ENCODE data around the gene RAB35.
A peak's percentile ranks its signal among the peaks of the same experiment; 100 is the strongest.
"Not testable (repeated sequence)": the region's sequence is repeated elsewhere in the genome, so short reads cannot be mapped to it uniquely, and the experiment has no call there.

The RAB35 gene

DNA sequence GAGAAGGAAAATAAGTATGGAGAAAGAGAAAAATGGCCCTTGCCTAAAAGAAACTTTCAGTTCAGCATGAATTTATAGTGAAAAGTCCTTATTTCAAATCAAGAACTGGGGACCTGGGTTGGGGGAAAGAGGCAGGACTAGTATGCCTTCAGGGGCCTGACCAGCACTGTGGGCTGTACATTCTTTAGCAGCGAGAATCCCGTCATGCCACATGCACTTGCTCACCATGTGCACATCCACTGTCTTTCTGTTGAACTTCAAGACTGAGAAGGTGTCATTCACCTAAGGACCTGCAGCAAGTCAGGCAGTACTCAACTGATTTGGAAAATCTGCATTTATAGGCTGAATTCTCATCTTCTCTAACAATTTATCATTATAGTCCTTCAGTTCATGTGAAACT is 50.2 kb downstream of the RAB35 start:
- peaks cover 13% of the 10 kb centered on the region for H3K4me1 Mint-ChIP-seq
- H3K9me3 Mint-ChIP-seq, result no peaks in the 10 kb centered on the region
- no peak overlapping the region for H3K4me3 Mint-ChIP-seq
- no peaks in the 10 kb centered on the region for H3K27me3 Mint-ChIP-seq
- H3K27ac Mint-ChIP-seq, result no peak overlapping the region
- DNase-seq (no peak), ATAC-seq (no peak)

GRCh38 chr12:120065472-120065871 is 51.1 kb downstream of the RAB35 start:
- ATAC-seq (no peak), DNase-seq (no peak)
- Mint-ChIP-seq H3K27ac (peak overlapping the region in 1 of 2 donors; percentile 74), H3K9me3 (no peaks in the 10 kb centered on the region), H3K4me1 (peaks cover 13% of the 10 kb centered on the region), H3K4me3 (no peak overlapping the region), H3K27me3 (no peaks in the 10 kb centered on the region)

GRCh38 chr12:120064054-120064940 is 52.3 kb downstream of the RAB35 start:
- Mint-ChIP-seq H3K4me1 (peaks cover 20% of the 10 kb centered on the region), H3K9me3 (no peaks in the 10 kb centered on the region), H3K4me3 (no peak overlapping the region), H3K27ac (peak overlapping the region in 1 of 2 donors; percentile 19), H3K27me3 (no peaks in the 10 kb centered on the region)
- no peak for DNase-seq
- ATAC-seq, result no peak

GRCh38 chr12:120062976-120063579 is 53.5 kb downstream of the RAB35 start:
- Mint-ChIP-seq H3K27me3 (no peaks in the 10 kb centered on the region), H3K4me3 (no peak overlapping the region), H3K27ac (peak overlapping the region in 1 of 2 donors; percentile 48), H3K4me1 (peaks cover 20% of the 10 kb centered on the region), H3K9me3 (no peaks in the 10 kb centered on the region)
- ATAC-seq, result no peak
- no peak for DNase-seq

- DNase-seq (no peak), ATAC-seq (no peak)
- no peak overlapping the region for H3K4me3 Mint-ChIP-seq
- peaks cover 20% of the 10 kb centered on the region for H3K4me1 Mint-ChIP-seq
- no peaks in the 10 kb centered on the region for H3K27me3 Mint-ChIP-seq
- H3K9me3 Mint-ChIP-seq, result no peaks in the 10 kb centered on the region
- peak overlapping the region in 1 of 2 donors; percentile 25 for H3K27ac Mint-ChIP-seq
These were observed 54.9 kb downstream of the RAB35 start for GRCh38 chr12:120061575-120062214.

GRCh38 chr12:120060717-120061116 is 55.8 kb downstream of the RAB35 start:
- peak overlapping the region in 1 of 2 donors; percentile 11 for H3K27ac Mint-ChIP-seq

GRCh38 chr12:120060196-120060595 is 56.4 kb downstream of the RAB35 start:
- DNase-seq (no peak), ATAC-seq (no peak)
- peaks cover 20% of the 10 kb centered on the region for H3K4me1 Mint-ChIP-seq
- no peak overlapping the region for H3K27ac Mint-ChIP-seq
- no peaks in the 10 kb centered on the region for H3K27me3 Mint-ChIP-seq
- H3K9me3 Mint-ChIP-seq, result no peaks in the 10 kb centered on the region
- no peak overlapping the region for H3K4me3 Mint-ChIP-seq

More at GRCh38 chr12:120060717-120061116, 55.8 kb downstream of the RAB35 start:
- DNase-seq, result no peak
- Mint-ChIP-seq H3K9me3 (no peaks in the 10 kb centered on the region), H3K4me1 (peaks cover 20% of the 10 kb centered on the region), H3K27me3 (no peaks in the 10 kb centered on the region), H3K4me3 (no peak overlapping the region)
- ATAC-seq, result no peak

GRCh38 chr12:120056739-120057138 is 59.8 kb downstream of the RAB35 start:
- peaks cover 15% of the 10 kb centered on the region for H3K4me1 Mint-ChIP-seq
- H3K9me3 Mint-ChIP-seq, result peaks cover 0 to 6% of the 10 kb centered on the region in 2 donors
- ATAC-seq (no peak), DNase-seq (no peak)
- H3K4me3 Mint-ChIP-seq, result no peak overlapping the region
- H3K27me3 Mint-ChIP-seq, result no peaks in the 10 kb centered on the region
- no peak overlapping the region for H3K27ac Mint-ChIP-seq

GRCh38 chr12:120055231-120056000 is 61.1 kb downstream of the RAB35 start:
- no peak overlapping the region for H3K27ac Mint-ChIP-seq

GRCh38 chr12:120054293-120054692 is 62.3 kb downstream of the RAB35 start:
- Mint-ChIP-seq H3K9me3 (peaks cover 0 to 9% of the 10 kb centered on the region in 2 donors), H3K27ac (no peak overlapping the region), H3K4me3 (no peak overlapping the region), H3K27me3 (no peaks in the 10 kb centered on the region), H3K4me1 (peaks cover 14% of the 10 kb centered on the region)
- DNase-seq, result no peak
- ATAC-seq, result no peak

More at GRCh38 chr12:120055231-120056000, 61.1 kb downstream of the RAB35 start:
- no peak for DNase-seq
- Mint-ChIP-seq H3K4me3 (no peak overlapping the region), H3K4me1 (peaks cover 17% of the 10 kb centered on the region), H3K9me3 (peaks cover 0 to 9% of the 10 kb centered on the region in 2 donors), H3K27me3 (no peaks in the 10 kb centered on the region)
- no peak for ATAC-seq

DNA sequence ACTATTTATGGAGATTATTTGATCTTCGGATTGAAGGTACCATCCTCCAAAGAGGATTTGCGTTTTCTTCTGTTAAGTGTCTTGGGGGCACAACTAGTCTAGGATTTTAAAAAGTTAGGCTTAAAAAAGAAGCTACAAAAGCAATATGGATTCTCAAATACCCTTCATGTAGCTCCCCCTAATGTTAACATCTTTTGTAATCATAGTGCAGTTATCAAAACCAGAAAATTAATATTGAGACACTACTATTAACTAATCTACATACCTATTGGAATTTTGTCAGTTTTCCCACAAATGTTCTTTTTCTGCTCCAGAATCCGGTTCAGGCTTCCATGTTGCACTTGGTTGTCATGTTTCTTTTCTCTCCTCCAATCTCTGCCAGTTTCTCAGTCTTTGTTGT is 65.0 kb downstream of the RAB35 start:
- DNase-seq (no peak), ATAC-seq (no peak)
- peaks cover 32% of the 10 kb centered on the region for H3K4me1 Mint-ChIP-seq
- no peak overlapping the region for H3K27ac Mint-ChIP-seq
- no peaks in the 10 kb centered on the region for H3K27me3 Mint-ChIP-seq
- peaks cover 0 to 9% of the 10 kb centered on the region in 2 donors for H3K9me3 Mint-ChIP-seq
- H3K4me3 Mint-ChIP-seq, result no peak overlapping the region

DNA sequence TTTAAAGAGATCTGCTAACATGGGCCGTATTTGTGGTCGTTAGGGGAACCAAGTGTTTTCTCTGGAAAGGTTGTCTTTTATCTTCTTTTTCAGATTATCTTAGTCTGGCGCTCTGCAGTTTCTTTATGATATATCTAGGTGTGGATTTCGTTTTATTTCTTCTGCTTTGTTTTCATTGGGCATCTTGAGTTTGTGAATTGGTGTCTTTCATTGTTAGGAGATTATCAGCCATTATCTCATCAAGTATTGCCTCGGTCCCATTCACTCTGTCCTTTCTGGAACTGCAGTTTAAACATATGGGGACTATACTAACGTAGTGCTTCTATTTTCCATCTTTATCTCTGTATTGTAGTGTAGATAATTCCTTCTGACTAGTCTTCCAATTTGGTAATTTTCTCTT is 67.1 kb downstream of the RAB35 start:
- Mint-ChIP-seq H3K27ac (no peak overlapping the region), H3K9me3 (peaks cover 0 to 9% of the 10 kb centered on the region in 2 donors), H3K27me3 (no peaks in the 10 kb centered on the region), H3K4me3 (no peak overlapping the region), H3K4me1 (peaks cover 32% of the 10 kb centered on the region)
- DNase-seq (no peak), ATAC-seq (no peak)

DNA sequence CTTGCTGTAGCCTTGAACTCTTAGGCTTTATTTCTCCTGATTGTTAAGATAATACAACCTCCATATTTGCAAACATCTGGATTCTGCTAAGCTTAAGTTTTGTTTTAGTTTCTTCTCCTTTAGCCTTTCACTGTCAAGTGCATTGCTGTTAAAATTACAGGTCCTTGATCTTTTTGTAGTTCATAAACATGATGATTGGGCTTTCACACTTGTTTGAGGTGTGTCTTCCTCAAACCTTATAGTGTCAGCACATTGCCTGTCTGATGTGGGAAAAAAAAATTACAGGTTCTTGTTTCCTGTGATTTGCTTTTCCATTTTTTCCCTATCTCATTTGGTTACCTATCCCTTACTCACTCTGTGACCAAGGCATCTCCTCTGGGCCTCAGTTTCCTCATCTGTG is 68.3 kb downstream of the RAB35 start:
- H3K9me3 Mint-ChIP-seq, result peaks cover 0 to 9% of the 10 kb centered on the region in 2 donors
- H3K27ac Mint-ChIP-seq, result no peak overlapping the region
- peaks cover 32% of the 10 kb centered on the region for H3K4me1 Mint-ChIP-seq

GRCh38 chr12:120047072-120047471 is 69.5 kb downstream of the RAB35 start:
- DNase-seq (no peak), ATAC-seq (no peak)
- peaks cover 0 to 6% of the 10 kb centered on the region in 2 donors for H3K9me3 Mint-ChIP-seq
- peaks cover 30% of the 10 kb centered on the region for H3K4me1 Mint-ChIP-seq
- no peaks in the 10 kb centered on the region for H3K27me3 Mint-ChIP-seq
- no peak overlapping the region for H3K27ac Mint-ChIP-seq
- H3K4me3 Mint-ChIP-seq, result no peak overlapping the region

More for the DNA sequence above, 68.3 kb downstream of the RAB35 start:
- no peaks in the 10 kb centered on the region for H3K27me3 Mint-ChIP-seq
- H3K4me3 Mint-ChIP-seq, result no peak overlapping the region
- no peak for DNase-seq
- no peak for ATAC-seq

- H3K9me3 Mint-ChIP-seq, H3K27me3 Mint-ChIP-seq, DNase-seq, ATAC-seq, H3K27ac Mint-ChIP-seq, H3K4me3 Mint-ChIP-seq: not testable (repeated sequence)
- H3K4me1 Mint-ChIP-seq, result peaks cover 41% of the 10 kb centered on the region
These were observed 71.2 kb downstream of the RAB35 start for GRCh38 chr12:120045367-120045766.
